Stimulated activated effector memory CD8-positive, alpha-beta T cell treated with anti-CD3 and anti-CD28 coated beads, Interleukin-12 subunit alpha, Interleukin-12 subunit beta, amount 100 ng/mL, for 72 hours (primary cell): ENCODE measurements around the gene GRM1.

Source experiments
- ATAC-seq: fragments of 150-1000 bp; cut with Tn5 transposase; 2 replicates; pipeline ENCODE4 v1.10.0; 2021
- DNase-seq, 2 donors: peaks; one replicate each; pipeline ENCODE4 v3.0.0; 2021 to 2022; ENCODE audit warnings: low spot score in 2 of 2
- H3K27ac Mint-ChIP-seq: one replicate; pipeline ENCODE4 v1.8.0; 2022; ENCODE audit warnings: mild to moderate bottlenecking, mixed read lengths
- H3K36me3 Mint-ChIP-seq: one replicate; pipeline ENCODE4 v1.8.0; 2022; ENCODE audit warnings: mild to moderate bottlenecking, mixed read lengths
- H3K4me1 Mint-ChIP-seq: one replicate; pipeline ENCODE4 v1.8.0; 2022; ENCODE audit warnings: mixed read lengths
- H3K4me3 Mint-ChIP-seq: one replicate; pipeline ENCODE4 v1.8.0; 2022; ENCODE audit warnings: mild to moderate bottlenecking, mixed read lengths
- H3K9me3 Mint-ChIP-seq: one replicate; pipeline ENCODE4 v1.8.0; 2022; ENCODE audit warnings: mixed read lengths

Gene GRM1

GRCh38 chr6:146028851-146029572 lies at the start of gene GRM1:
GRM1 (plus strand) TSS chr6:146029062; CDS start chr6:146029518, 456 bp downstream.
- no peak for ATAC-seq
- Mint-ChIP-seq H3K9me3 (no peaks in the 10 kb centered on the region), H3K36me3 (no peaks in the 10 kb centered on the region), H3K27ac (no peak within 1 kb of the TSS), H3K4me3 (no peak within 1 kb of the TSS), H3K4me1 (no peaks in the 10 kb centered on the region)
- no peak for DNase-seq

GRCh38 chr6:146009338-146009737 lies 19.5 kb upstream of the GRM1 start:
- H3K9me3 Mint-ChIP-seq, result peaks cover 9% of the 10 kb centered on the region
- H3K4me1 Mint-ChIP-seq, result no peaks in the 10 kb centered on the region
- no peak overlapping the region for H3K4me3 Mint-ChIP-seq
- DNase-seq (no peak), ATAC-seq (no peak)
- H3K27ac Mint-ChIP-seq, result no peak overlapping the region
- no peaks in the 10 kb centered on the region for H3K36me3 Mint-ChIP-seq

GRCh38 chr6:146014233-146014632 lies 14.6 kb upstream of the GRM1 start:
- H3K9me3 Mint-ChIP-seq, result peaks cover 7% of the 10 kb centered on the region
- H3K4me3 Mint-ChIP-seq, result no peak overlapping the region
- H3K4me1 Mint-ChIP-seq, result no peaks in the 10 kb centered on the region
- DNase-seq (no peak), ATAC-seq (no peak)
- H3K36me3 Mint-ChIP-seq, result no peaks in the 10 kb centered on the region
- H3K27ac Mint-ChIP-seq, result no peak overlapping the region

GRCh38 chr6:146017672-146018071 lies 11.2 kb upstream of the GRM1 start:
- Mint-ChIP-seq H3K4me3 (no peak overlapping the region), H3K9me3 (no peaks in the 10 kb centered on the region), H3K4me1 (no peaks in the 10 kb centered on the region), H3K36me3 (no peaks in the 10 kb centered on the region), H3K27ac (no peak overlapping the region)
- no peak for DNase-seq
- ATAC-seq, result no peak

GRCh38 chr6:146026873-146027272 lies 2.0 kb upstream of the GRM1 start:
- H3K9me3 Mint-ChIP-seq, result no peaks in the 10 kb centered on the region
- H3K4me1 Mint-ChIP-seq, result no peaks in the 10 kb centered on the region

GRCh38 chr6:146027586-146028251 lies 1.1 kb upstream of the GRM1 start:
- Mint-ChIP-seq H3K27ac (no peak overlapping the region), H3K36me3 (no peaks in the 10 kb centered on the region), H3K4me1 (no peaks in the 10 kb centered on the region), H3K9me3 (no peaks in the 10 kb centered on the region), H3K4me3 (no peak overlapping the region)
- ATAC-seq (peak; percentile 13), DNase-seq (no peak)

More at GRCh38 chr6:146026873-146027272, 2.0 kb upstream of the GRM1 start:
- Mint-ChIP-seq H3K4me3 (no peak overlapping the region), H3K36me3 (no peaks in the 10 kb centered on the region), H3K27ac (no peak overlapping the region)
- no peak for DNase-seq
- no peak for ATAC-seq

GRCh38 chr6:146028252-146028795 lies 538 bp upstream of the GRM1 start:
- DNase-seq (peak in 1 of 2 donors; percentile 52), ATAC-seq (peak; percentile 65)
- Mint-ChIP-seq H3K4me1 (no peaks in the 10 kb centered on the region), H3K9me3 (no peaks in the 10 kb centered on the region), H3K27ac (no peak overlapping the region), H3K36me3 (no peaks in the 10 kb centered on the region), H3K4me3 (no peak overlapping the region)

GRCh38 chr6:146029573-146030184 lies 817 bp downstream of the GRM1 start:
- DNase-seq (no peak), ATAC-seq (no peak)
- H3K4me3 Mint-ChIP-seq, result no peak overlapping the region
- no peak overlapping the region for H3K27ac Mint-ChIP-seq
- no peaks in the 10 kb centered on the region for H3K4me1 Mint-ChIP-seq
- H3K9me3 Mint-ChIP-seq, result no peaks in the 10 kb centered on the region
- H3K36me3 Mint-ChIP-seq, result no peaks in the 10 kb centered on the region

- H3K4me3 Mint-ChIP-seq, result no peak overlapping the region
- no peaks in the 10 kb centered on the region for H3K4me1 Mint-ChIP-seq
- DNase-seq (no peak), ATAC-seq (no peak)
- H3K27ac Mint-ChIP-seq, result no peak overlapping the region
- no peaks in the 10 kb centered on the region for H3K36me3 Mint-ChIP-seq
- no peaks in the 10 kb centered on the region for H3K9me3 Mint-ChIP-seq
Measured at GRCh38 chr6:146032387-146032786, 3.5 kb downstream of the GRM1 start.

GRCh38 chr6:146040360-146040759 lies 11.5 kb downstream of the GRM1 start:
- no peaks in the 10 kb centered on the region for H3K4me1 Mint-ChIP-seq

GRCh38 chr6:146041282-146041681 lies 12.4 kb downstream of the GRM1 start:
- no peak for DNase-seq
- Mint-ChIP-seq H3K4me3 (no peak overlapping the region), H3K27ac (no peak overlapping the region), H3K9me3 (peaks cover 20% of the 10 kb centered on the region), H3K4me1 (no peaks in the 10 kb centered on the region), H3K36me3 (no peaks in the 10 kb centered on the region)
- ATAC-seq, result no peak

More at GRCh38 chr6:146040360-146040759, 11.5 kb downstream of the GRM1 start:
- no peaks in the 10 kb centered on the region for H3K36me3 Mint-ChIP-seq
- H3K9me3 Mint-ChIP-seq, result peaks cover 20% of the 10 kb centered on the region
- ATAC-seq, result no peak
- no peak overlapping the region for H3K27ac Mint-ChIP-seq
- no peak overlapping the region for H3K4me3 Mint-ChIP-seq
- no peak for DNase-seq

- H3K9me3 Mint-ChIP-seq, result peaks cover under 1% of the 10 kb centered on the region
- H3K36me3 Mint-ChIP-seq, result no peaks in the 10 kb centered on the region
- H3K4me3 Mint-ChIP-seq, result no peak overlapping the region
- no peak for DNase-seq
- H3K4me1 Mint-ChIP-seq, result no peaks in the 10 kb centered on the region
- H3K27ac Mint-ChIP-seq, result no peak overlapping the region
- ATAC-seq, result no peak
Measured at GRCh38 chr6:146047371-146047770, 18.5 kb downstream of the GRM1 start.

- Mint-ChIP-seq H3K4me1 (no peaks in the 10 kb centered on the region), H3K9me3 (no peaks in the 10 kb centered on the region), H3K4me3 (no peak overlapping the region), H3K27ac (no peak overlapping the region), H3K36me3 (no peaks in the 10 kb centered on the region)
- DNase-seq (no peak), ATAC-seq (no peak)
Measured at GRCh38 chr6:146050168-146050567, 21.3 kb downstream of the GRM1 start.

- DNase-seq (no peak), ATAC-seq (no peak)
- Mint-ChIP-seq H3K9me3 (no peaks in the 10 kb centered on the region), H3K36me3 (no peaks in the 10 kb centered on the region), H3K4me3 (no peak overlapping the region), H3K4me1 (no peaks in the 10 kb centered on the region), H3K27ac (no peak overlapping the region)
Measured at GRCh38 chr6:146056506-146056905, 27.6 kb downstream of the GRM1 start.

- no peaks in the 10 kb centered on the region for H3K9me3 Mint-ChIP-seq
- no peaks in the 10 kb centered on the region for H3K4me1 Mint-ChIP-seq
- ATAC-seq (no peak), DNase-seq (no peak)
- H3K36me3 Mint-ChIP-seq, result no peaks in the 10 kb centered on the region
- no peak overlapping the region for H3K27ac Mint-ChIP-seq
- no peak overlapping the region for H3K4me3 Mint-ChIP-seq
Measured at GRCh38 chr6:146065690-146066089, 36.8 kb downstream of the GRM1 start.

- no peaks in the 10 kb centered on the region for H3K36me3 Mint-ChIP-seq
- H3K27ac Mint-ChIP-seq, result no peak overlapping the region
- H3K9me3 Mint-ChIP-seq, result no peaks in the 10 kb centered on the region
- H3K4me1 Mint-ChIP-seq, result no peaks in the 10 kb centered on the region
- no peak for ATAC-seq
- DNase-seq, result no peak
- no peak overlapping the region for H3K4me3 Mint-ChIP-seq
Measured at GRCh38 chr6:146066506-146066905, 37.6 kb downstream of the GRM1 start.
